ENCODE data around the gene DARS1.

DARS1 gene

GRCh38 chr2:135945526-135945925 lies 39.9 kb downstream of the DARS1 start:
- no peak overlapping the region for H3K4me3 ChIP-seq (ENCODE audit: low read depth, low read length)
- no peaks in the 10 kb centered on the region for H3K4me1 ChIP-seq (ENCODE audit: control insufficient read depth, insufficient read depth, low read length)
- no peak overlapping the region for H3K9ac ChIP-seq (ENCODE audit: low read depth, low read length)
- H3K27ac ChIP-seq (ENCODE audit: low read depth, low read length): no peak overlapping the region
- peaks cover 18% of the 10 kb centered on the region for H3K36me3 ChIP-seq (ENCODE audit: control insufficient read depth, insufficient read depth, low read length)
- H3K27me3 ChIP-seq (ENCODE audit: control insufficient read depth, insufficient read depth, low read length): no peaks in the 10 kb centered on the region
- peaks cover 5% of the 10 kb centered on the region for H3K9me3 ChIP-seq (ENCODE audit: control insufficient read depth, insufficient read depth, low read length)

DNA sequence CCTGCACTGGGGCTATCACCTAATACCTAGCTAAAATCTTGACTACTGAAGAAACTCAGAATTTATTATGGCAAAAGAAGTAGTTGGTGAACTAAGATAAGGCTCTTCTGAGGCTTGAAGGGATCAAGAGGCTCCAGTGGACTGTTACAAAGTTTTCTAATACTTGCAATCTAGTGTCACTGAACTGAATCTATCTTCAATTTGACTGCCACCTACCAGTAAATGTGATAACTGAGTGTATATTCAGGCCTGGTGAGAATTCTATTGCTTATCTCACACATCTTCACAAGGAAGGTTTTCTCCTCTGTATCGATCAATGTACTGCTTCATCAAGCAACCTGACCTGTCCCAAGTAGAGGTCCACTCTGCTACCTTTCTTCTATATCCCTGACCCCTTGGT lies 40.8 kb downstream of the DARS1 start:
- no peak overlapping the region for H3K27ac ChIP-seq (ENCODE audit: low read depth, low read length)
- no peaks in the 10 kb centered on the region for H3K27me3 ChIP-seq (ENCODE audit: control insufficient read depth, insufficient read depth, low read length)
- no peak overlapping the region for H3K4me3 ChIP-seq (ENCODE audit: low read depth, low read length)
- H3K9ac ChIP-seq (ENCODE audit: low read depth, low read length): no peak overlapping the region
- H3K9me3 ChIP-seq (ENCODE audit: control insufficient read depth, insufficient read depth, low read length): peaks cover 5% of the 10 kb centered on the region
- H3K4me1 ChIP-seq (ENCODE audit: control insufficient read depth, insufficient read depth, low read length): no peaks in the 10 kb centered on the region
- peaks cover 18% of the 10 kb centered on the region for H3K36me3 ChIP-seq (ENCODE audit: control insufficient read depth, insufficient read depth, low read length)

DNA sequence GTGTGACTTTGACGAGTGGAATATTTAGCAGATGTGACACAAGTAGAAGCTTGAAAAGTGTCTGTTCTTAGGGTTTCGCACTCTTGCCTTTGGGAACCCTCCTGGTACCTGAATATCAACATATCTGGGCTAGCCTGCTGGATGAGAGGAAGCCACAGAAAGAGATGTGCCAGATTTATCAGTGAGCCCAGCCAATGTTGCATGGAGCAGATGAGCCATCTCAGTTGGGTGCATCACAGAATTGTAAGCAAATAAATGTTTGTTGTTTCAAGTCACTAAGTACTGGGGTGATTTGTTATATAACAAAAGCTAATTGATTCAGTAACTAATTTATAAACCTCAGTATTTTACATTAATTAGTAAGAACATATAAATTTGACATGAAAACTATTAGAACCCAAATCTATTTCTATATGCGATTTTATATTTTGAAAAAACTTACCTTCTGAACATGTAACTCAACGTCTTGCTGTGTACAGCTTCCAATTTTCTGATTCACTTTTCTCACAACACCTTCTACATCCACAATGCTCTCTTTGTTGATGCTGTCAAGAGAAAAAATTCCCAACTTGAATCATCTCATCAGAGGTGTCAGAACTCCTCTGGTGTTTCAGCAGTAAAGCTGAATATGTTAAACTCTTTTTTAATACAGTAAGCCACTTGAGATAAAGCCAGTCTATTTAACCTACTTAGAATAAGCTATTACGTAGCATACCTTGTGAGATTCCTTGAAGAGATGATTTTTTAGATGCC lies 42.3 kb downstream of the DARS1 start:
- H3K4me3 ChIP-seq (ENCODE audit: low read depth, low read length): no peak overlapping the region
- H3K9me3 ChIP-seq (ENCODE audit: control insufficient read depth, insufficient read depth, low read length): peaks cover 5% of the 10 kb centered on the region
- H3K27ac ChIP-seq (ENCODE audit: low read depth, low read length): no peak overlapping the region
- H3K27me3 ChIP-seq (ENCODE audit: control insufficient read depth, insufficient read depth, low read length): no peaks in the 10 kb centered on the region
- H3K36me3 ChIP-seq (ENCODE audit: control insufficient read depth, insufficient read depth, low read length): peaks cover 18% of the 10 kb centered on the region
- H3K4me1 ChIP-seq (ENCODE audit: control insufficient read depth, insufficient read depth, low read length): no peaks in the 10 kb centered on the region
- no peak overlapping the region for H3K9ac ChIP-seq (ENCODE audit: low read depth, low read length)

GRCh38 chr2:135936524-135936923 lies 48.9 kb downstream of the DARS1 start:
- peaks cover 20% of the 10 kb centered on the region for H3K36me3 ChIP-seq (ENCODE audit: control insufficient read depth, insufficient read depth, low read length)
- no peaks in the 10 kb centered on the region for H3K27me3 ChIP-seq (ENCODE audit: control insufficient read depth, insufficient read depth, low read length)
- no peak overlapping the region for H3K27ac ChIP-seq (ENCODE audit: low read depth, low read length)
- H3K9me3 ChIP-seq (ENCODE audit: control insufficient read depth, insufficient read depth, low read length): no peaks in the 10 kb centered on the region
- H3K4me3 ChIP-seq (ENCODE audit: low read depth, low read length): no peak overlapping the region
- H3K9ac ChIP-seq (ENCODE audit: low read depth, low read length): no peak overlapping the region
- H3K4me1 ChIP-seq (ENCODE audit: control insufficient read depth, insufficient read depth, low read length): 0 out of 2 replicates have a peak, but pooled peaks cover 4% of the 10 kb centered on the region

GRCh38 chr2:135935914-135936313 lies 49.5 kb downstream of the DARS1 start:
- Histone ChIP-seq H3K9ac (ENCODE audit: low read depth, low read length) (no peak overlapping the region), H3K4me1 (ENCODE audit: control insufficient read depth, insufficient read depth, low read length) (0 out of 2 replicates have a peak, but pooled peaks cover 4% of the 10 kb centered on the region), H3K36me3 (ENCODE audit: control insufficient read depth, insufficient read depth, low read length) (peaks cover 24% of the 10 kb centered on the region)

DNA sequence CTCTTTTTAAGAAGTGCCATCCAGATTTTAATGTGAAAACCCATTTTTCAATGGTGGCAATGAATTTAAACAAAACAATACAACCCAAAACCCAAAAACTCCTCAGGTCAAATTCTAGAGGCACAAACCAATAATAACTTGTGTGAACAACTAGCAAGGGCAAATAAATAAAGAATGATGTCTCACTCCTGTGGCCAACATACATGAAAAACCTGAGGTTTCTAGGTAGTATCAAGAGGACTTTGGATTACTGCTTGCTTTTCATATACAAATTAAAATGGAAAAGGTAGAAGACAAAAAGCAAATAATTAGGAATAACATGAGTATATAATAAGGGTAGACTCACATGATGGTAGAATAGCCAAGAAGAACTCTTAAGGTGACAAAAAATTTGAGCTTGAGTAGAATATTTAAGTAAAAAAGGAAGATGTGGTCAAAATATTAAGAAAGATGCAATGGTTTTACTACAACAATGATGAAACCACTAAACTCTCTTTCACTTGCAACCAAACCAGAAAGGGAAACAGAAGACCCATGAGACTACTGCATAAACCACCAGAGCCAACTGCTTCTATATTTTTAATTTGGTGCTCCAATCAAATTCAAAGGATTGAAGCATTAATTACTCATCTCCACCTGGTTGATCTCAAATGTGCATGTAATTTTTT lies 53.5 kb downstream of the DARS1 start:
- Histone ChIP-seq H3K4me3 (ENCODE audit: low read depth, low read length) (no peak overlapping the region), H3K9ac (ENCODE audit: low read depth, low read length) (no peak overlapping the region), H3K27me3 (ENCODE audit: control insufficient read depth, insufficient read depth, low read length) (no peaks in the 10 kb centered on the region), H3K9me3 (ENCODE audit: control insufficient read depth, insufficient read depth, low read length) (no peaks in the 10 kb centered on the region), H3K36me3 (ENCODE audit: control insufficient read depth, insufficient read depth, low read length) (peaks cover 47% of the 10 kb centered on the region), H3K4me1 (ENCODE audit: control insufficient read depth, insufficient read depth, low read length) (0 out of 2 replicates have a peak, but pooled peaks cover 4% of the 10 kb centered on the region), H3K27ac (ENCODE audit: low read depth, low read length) (no peak overlapping the region)

More at GRCh38 chr2:135935914-135936313, 49.5 kb downstream of the DARS1 start:
- Histone ChIP-seq H3K27me3 (ENCODE audit: control insufficient read depth, insufficient read depth, low read length) (no peaks in the 10 kb centered on the region), H3K9me3 (ENCODE audit: control insufficient read depth, insufficient read depth, low read length) (no peaks in the 10 kb centered on the region), H3K4me3 (ENCODE audit: low read depth, low read length) (no peak overlapping the region), H3K27ac (ENCODE audit: low read depth, low read length) (no peak overlapping the region)

- H3K4me1 ChIP-seq (ENCODE audit: control insufficient read depth, insufficient read depth, low read length): no peaks in the 10 kb centered on the region
- no peak overlapping the region for H3K4me3 ChIP-seq (ENCODE audit: low read depth, low read length)
- H3K9me3 ChIP-seq (ENCODE audit: control insufficient read depth, insufficient read depth, low read length): no peaks in the 10 kb centered on the region
- peaks cover 61% of the 10 kb centered on the region for H3K36me3 ChIP-seq (ENCODE audit: control insufficient read depth, insufficient read depth, low read length)
- no peak overlapping the region for H3K27ac ChIP-seq (ENCODE audit: low read depth, low read length)
- H3K27me3 ChIP-seq (ENCODE audit: control insufficient read depth, insufficient read depth, low read length): no peaks in the 10 kb centered on the region
- H3K9ac ChIP-seq (ENCODE audit: low read depth, low read length): no peak overlapping the region
These were observed 58.8 kb downstream of the DARS1 start for GRCh38 chr2:135926605-135927004.

- no peak overlapping the region for H3K9ac ChIP-seq (ENCODE audit: low read depth, low read length)
- no peaks in the 10 kb centered on the region for H3K27me3 ChIP-seq (ENCODE audit: control insufficient read depth, insufficient read depth, low read length)
- H3K4me1 ChIP-seq (ENCODE audit: control insufficient read depth, insufficient read depth, low read length): no peaks in the 10 kb centered on the region
- H3K27ac ChIP-seq (ENCODE audit: low read depth, low read length): no peak overlapping the region
- no peak overlapping the region for H3K4me3 ChIP-seq (ENCODE audit: low read depth, low read length)
- peaks cover 54% of the 10 kb centered on the region for H3K36me3 ChIP-seq (ENCODE audit: control insufficient read depth, insufficient read depth, low read length)
- H3K9me3 ChIP-seq (ENCODE audit: control insufficient read depth, insufficient read depth, low read length): no peaks in the 10 kb centered on the region
These were observed 59.9 kb downstream of the DARS1 start for GRCh38 chr2:135925571-135925970.

DNA sequence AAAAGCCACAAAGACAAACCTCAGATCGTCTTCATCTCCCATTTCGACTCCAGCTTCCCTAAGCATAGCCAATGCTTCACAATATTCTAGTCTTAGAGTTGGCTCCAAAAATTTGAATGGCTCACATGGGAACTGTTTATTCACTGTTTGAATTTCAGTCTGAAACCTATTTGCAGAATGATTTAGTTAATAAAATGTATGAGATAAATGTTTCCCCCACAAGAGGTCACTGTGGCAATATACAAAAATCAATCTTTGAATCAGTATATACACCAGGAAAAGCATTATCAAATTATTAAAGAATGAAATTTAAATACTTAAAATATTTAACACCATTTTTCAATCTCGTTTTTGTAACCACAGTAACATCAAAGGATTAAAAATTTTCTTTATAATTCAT lies 69.2 kb downstream of the DARS1 start:
- peaks cover 4% of the 10 kb centered on the region; the same call in 1 of the 2 replicates for H3K4me1 ChIP-seq (ENCODE audit: control insufficient read depth, insufficient read depth, low read length)
- no peaks in the 10 kb centered on the region for H3K27me3 ChIP-seq (ENCODE audit: control insufficient read depth, insufficient read depth, low read length)
- H3K36me3 ChIP-seq (ENCODE audit: control insufficient read depth, insufficient read depth, low read length): peaks cover 43% of the 10 kb centered on the region
- H3K9me3 ChIP-seq (ENCODE audit: control insufficient read depth, insufficient read depth, low read length): no peaks in the 10 kb centered on the region
- H3K27ac ChIP-seq (ENCODE audit: low read depth, low read length): no peak overlapping the region
- no peak overlapping the region for H3K9ac ChIP-seq (ENCODE audit: low read depth, low read length)
- no peak overlapping the region for H3K4me3 ChIP-seq (ENCODE audit: low read depth, low read length)

GRCh38 chr2:135914485-135914884 lies 70.9 kb downstream of the DARS1 start:
- Histone ChIP-seq H3K9ac (ENCODE audit: low read depth, low read length) (no peak overlapping the region), H3K4me1 (ENCODE audit: control insufficient read depth, insufficient read depth, low read length) (peaks cover 4% of the 10 kb centered on the region; the same call in 1 of the 2 replicates), H3K27ac (ENCODE audit: low read depth, low read length) (no peak overlapping the region), H3K4me3 (ENCODE audit: low read depth, low read length) (no peak overlapping the region), H3K9me3 (ENCODE audit: control insufficient read depth, insufficient read depth, low read length) (no peaks in the 10 kb centered on the region), H3K36me3 (ENCODE audit: control insufficient read depth, insufficient read depth, low read length) (peaks cover 48% of the 10 kb centered on the region), H3K27me3 (ENCODE audit: control insufficient read depth, insufficient read depth, low read length) (no peaks in the 10 kb centered on the region)

DNA sequence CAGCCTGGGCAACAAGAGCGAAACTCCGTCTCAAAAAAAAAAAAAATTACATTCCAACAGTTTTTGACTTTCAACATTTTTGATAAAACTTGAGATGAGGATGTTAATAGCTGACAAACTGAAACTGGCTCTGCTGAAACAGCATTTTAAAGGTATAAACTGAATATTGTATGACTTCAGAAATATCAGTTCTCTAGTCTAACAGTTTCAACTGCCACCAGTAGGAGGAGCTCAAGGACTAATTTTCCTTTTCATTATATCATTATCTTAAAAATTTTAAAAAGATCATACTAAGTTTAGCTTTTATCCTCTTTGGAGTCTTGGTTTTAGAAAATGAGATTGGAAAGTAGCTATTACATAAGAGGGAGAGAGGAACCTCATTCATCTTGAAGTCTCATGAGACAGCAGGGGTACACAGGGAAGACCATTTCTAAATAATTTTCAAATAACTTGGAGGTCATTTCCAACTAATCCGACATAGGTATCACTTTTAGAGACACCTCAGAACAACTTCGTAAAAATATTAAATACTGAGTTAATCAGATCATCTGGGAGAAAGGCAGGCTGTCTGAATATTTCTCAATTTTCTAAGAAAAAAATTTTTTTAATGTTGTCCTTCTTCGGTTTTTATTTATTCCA lies 71.6 kb downstream of the DARS1 start:
- Histone ChIP-seq H3K36me3 (ENCODE audit: control insufficient read depth, insufficient read depth, low read length) (peaks cover 51% of the 10 kb centered on the region), H3K27me3 (ENCODE audit: control insufficient read depth, insufficient read depth, low read length) (no peaks in the 10 kb centered on the region), H3K9ac (ENCODE audit: low read depth, low read length) (no peak overlapping the region), H3K4me3 (ENCODE audit: low read depth, low read length) (no peak overlapping the region), H3K27ac (ENCODE audit: low read depth, low read length) (no peak overlapping the region), H3K9me3 (ENCODE audit: control insufficient read depth, insufficient read depth, low read length) (no peaks in the 10 kb centered on the region), H3K4me1 (ENCODE audit: control insufficient read depth, insufficient read depth, low read length) (peaks cover 4% of the 10 kb centered on the region; the same call in 1 of the 2 replicates)
